LNCaP clone FGC (cell line): ENCODE results near the gene EPHB3.

Experiments used
- DNase-seq: peaks from one replicate; pipeline ENCODE4 v3.0.0-alpha.2; 2011; ENCODE audit warnings: low read depth
- H3K4me3 ChIP-seq: 2 replicates; pipeline ENCODE4 v1.5.1; 2011; ENCODE audit warnings: mild to moderate bottlenecking, low read depth, low read length, control low read depth
- TF ChIP-seq, protein P1 (sequence below): IDR thresholded peaks from 2 replicates; pipeline ENCODE4 v1.5.1; 2012; ENCODE audit warnings: mild to moderate bottlenecking; ENCODE audit not compliant: control insufficient read depth, insufficient read depth; ENCODE audit errors: extremely low read depth

EPHB3 gene

DNA sequence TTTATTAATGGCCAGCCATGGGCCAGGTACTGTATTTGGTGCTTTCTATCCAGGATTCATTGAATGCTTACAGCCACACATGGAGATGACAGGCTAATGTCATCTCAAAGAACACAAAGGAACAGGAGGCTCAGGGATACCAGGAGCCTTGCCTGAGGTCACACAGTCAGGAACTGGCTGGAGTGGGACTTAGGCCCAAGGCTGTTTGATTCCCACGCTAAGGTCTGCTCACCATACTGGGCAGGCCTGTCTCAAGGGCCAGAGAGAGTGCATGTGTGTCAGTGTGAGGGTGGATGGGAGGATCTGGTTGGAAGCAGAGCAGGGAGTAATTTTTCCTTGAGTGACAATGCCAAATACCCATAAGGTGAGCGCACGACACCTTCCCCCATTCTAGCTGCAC lies 37.6 kb downstream of the EPHB3 start:
- DNase-seq, result no peak
- no peak overlapping the region for H3K4me3 ChIP-seq
- TF ChIP-seq, protein P1, sequence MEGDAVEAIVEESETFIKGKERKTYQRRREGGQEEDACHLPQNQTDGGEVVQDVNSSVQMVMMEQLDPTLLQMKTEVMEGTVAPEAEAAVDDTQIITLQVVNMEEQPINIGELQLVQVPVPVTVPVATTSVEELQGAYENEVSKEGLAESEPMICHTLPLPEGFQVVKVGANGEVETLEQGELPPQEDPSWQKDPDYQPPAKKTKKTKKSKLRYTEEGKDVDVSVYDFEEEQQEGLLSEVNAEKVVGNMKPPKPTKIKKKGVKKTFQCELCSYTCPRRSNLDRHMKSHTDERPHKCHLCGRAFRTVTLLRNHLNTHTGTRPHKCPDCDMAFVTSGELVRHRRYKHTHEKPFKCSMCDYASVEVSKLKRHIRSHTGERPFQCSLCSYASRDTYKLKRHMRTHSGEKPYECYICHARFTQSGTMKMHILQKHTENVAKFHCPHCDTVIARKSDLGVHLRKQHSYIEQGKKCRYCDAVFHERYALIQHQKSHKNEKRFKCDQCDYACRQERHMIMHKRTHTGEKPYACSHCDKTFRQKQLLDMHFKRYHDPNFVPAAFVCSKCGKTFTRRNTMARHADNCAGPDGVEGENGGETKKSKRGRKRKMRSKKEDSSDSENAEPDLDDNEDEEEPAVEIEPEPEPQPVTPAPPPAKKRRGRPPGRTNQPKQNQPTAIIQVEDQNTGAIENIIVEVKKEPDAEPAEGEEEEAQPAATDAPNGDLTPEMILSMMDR, result no peak

DNA sequence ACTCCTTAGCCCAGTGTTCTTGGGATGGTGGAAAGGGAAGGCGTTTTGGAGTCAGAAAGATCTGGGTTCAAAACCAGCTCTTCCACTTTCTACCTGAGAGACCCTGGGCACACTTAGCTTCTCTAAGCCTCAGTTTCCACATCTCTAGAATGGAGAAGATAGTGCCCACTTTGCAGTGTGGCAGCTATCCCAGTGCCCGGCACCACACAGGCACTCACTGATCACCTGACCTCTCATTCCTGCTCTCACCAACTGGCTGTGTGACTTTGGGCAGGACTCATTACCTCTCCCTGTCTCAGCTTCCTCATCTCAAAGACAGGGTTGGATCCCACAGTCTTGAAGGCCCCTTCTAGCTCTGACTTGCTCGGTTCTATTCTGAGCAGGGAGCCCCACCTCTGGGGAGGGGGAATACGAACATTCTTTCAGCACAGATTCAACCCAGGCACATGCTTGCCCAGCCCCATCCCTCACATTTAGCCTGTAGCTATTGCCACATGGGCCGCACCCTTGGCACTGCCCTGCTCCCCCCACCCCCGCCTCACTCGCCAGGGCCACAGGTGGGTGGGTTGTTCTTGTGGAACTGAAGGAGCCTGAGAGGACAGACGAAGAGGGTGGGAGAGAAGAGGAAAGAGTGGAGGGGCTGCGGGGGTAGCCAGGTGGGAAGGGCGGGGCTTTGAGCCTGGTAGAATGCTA lies 39.2 kb downstream of the EPHB3 start:
- no peak for DNase-seq
- no peak overlapping the region for H3K4me3 ChIP-seq

DNA sequence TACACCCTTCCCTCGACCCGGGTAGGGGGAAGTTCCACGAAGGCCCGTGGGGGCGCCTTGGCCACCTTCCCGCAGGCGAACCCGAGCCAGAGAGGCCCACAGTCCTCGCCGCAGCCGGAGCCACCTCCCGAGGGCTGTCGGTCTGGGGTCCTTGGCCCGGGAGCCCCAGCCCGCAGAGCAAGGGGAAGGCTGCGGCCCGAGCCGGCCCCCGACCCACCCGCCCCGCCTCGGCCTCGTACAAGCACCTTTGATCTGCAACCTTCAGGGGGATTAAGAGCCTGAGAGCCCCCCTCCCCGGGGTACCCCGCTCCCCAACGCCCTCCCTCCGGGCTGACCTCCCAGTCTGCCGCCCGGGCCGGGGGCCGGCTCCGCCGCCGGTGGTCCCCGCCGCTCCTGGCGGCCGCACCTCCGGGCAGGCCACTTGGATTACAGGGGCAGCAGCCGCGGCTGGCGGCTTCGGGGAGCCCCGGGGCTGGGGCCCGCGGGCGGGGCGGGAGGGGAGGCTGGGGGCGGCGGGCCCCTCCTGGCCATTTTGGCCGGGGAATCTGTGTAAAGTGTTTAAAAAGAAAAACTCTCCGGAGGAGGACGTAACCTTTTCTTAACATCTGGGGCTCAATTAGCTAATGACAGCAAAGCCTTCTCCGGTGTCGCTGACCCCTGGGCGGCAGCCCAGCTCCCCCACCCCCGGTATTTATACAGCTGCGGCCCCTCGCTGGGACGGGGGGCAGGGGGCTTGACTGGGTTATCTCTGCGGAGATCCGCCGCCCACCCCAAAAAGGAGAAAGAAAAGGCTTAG lies 40.2 kb downstream of the EPHB3 start:
- no peak overlapping the region for H3K4me3 ChIP-seq
- TF ChIP-seq, protein P1, result no peak
- DNase-seq, result no peak

More for the DNA sequence above, 39.2 kb downstream of the EPHB3 start:
- TF ChIP-seq, protein P1, result no peak

DNA sequence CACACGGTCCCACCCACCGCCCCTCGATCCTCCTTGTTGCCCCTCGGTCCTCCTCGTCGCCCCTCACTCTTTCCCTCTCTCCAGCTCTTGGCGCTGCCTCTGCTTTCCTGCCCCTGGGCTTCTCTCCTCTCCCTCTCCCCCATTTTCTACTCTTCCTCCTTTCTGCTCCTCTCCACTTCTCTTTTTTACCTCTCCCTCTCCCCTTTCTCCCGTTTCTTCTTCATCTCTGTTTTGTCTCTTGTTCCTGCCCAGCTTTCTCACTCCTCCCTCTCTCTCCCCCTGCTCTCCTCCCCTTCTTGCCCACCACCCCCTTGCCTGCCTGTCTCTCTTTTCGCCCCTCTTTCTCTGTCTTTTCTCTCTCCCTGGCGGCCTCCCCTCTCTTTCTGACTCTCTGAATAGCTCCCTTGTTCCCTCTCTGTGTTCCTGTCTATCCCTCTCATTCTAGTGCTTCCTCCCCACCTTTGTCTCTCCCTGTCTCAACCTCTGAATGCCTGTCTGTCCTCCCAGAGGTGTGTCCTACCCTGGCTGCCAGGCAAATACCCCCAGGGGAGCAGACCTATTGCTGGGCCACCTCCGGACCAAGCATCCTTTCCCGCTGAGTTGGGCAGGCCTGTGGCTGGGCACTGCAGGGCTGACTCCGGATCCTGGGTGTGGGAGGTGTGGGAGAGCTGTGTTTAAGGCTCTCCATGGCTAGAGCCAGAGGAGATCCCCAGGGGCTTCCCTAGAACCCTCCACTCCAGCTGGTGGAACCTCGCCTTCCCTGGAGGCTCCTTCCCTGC lies 41.0 kb downstream of the EPHB3 start:
- no peak for DNase-seq
- TF ChIP-seq, protein P1, result no peak
- H3K4me3 ChIP-seq, result no peak overlapping the region

DNA sequence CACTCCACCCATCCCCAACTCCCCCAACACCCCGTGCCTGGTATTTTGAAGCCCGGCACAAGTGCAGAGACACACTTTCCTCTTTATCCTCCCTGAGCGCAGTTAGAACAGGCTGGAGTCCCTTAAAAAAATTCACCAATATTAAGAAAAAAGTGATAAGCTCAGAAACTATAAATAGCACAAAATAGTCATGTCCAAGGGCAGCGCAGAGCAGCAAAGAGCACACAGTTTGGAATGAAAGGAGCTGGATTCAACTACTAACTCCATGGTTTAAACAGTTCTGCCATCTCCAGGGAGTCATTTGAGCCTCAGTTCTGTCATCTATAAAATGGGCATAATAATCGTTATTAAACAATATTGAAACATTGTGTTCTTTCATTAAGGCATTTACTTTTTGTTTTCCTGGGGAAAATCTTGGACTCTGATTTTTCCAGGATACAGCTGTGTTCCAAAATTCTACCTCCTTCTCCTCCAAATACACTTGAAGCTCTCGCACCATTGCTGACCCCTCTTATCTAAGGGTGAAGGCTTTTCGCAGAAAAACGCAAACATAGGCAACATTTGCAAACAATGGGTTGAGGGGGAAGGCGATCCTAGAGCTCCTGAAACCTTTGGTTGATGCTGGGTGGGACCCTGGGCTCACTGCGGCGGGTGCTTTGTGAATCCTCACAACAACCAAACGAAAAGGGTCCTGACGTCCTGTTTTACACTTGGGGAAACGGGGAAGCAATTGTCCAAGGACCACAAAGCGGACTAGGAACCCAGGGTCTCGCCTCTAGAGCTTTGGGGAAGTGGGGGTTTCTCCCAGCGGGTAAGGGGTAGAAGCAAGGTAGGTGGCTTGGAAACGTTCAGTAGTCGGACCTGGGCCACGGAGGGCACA lies 41.8 kb downstream of the EPHB3 start:
- no peak overlapping the region for H3K4me3 ChIP-seq
- no peak for DNase-seq
- TF ChIP-seq, protein P1, result no peak

DNA sequence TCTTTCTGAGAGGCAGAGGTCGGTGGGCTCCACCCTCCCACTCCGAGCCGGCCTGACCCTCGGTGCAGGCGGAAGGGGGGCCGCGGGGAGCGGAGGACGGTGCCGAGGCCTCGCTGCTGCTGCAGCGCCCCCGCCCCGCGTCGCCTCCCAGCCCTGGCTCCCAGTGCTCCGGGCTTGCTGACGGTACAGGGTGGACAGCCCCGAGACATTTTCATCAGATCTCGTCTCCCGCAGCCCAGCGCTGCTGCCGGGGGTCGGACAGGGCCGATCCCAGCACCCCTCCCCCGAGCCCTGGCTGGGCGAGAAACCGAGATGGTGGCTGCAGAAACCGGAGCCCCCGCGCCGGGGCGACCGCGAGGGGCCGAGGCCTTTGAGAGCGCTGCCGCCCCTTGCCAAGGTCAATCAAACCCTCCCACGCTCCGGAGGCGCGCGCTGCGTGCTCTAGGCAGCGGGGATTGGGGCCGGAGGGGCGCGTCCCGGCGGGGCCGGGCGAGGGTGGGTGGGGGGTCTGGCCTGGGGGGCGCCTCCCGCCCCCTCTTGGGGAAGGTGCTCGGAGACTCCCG lies 42.5 kb downstream of the EPHB3 start:
- no peak for DNase-seq
- TF ChIP-seq, protein P1, result no peak
- no peak overlapping the region for H3K4me3 ChIP-seq
